OCI-LY3 (cell line): ENCODE data around the gene SCN1A.

Experiments used
- CTCF ChIP-seq: fragments of 200-600, 300-600 bp; sonication (generic); IDR thresholded peaks from 2 replicates; pipeline ENCODE4 v1.5.1; 2014; ENCODE audit warnings: antibody characterized with exemption, low read length, low read depth
- EZH2phosphoT487 ChIP-seq: fragments of 200-600 bp; shearing (Covaris generic); IDR thresholded peaks from 2 replicates; pipeline ENCODE4 v1.6.1; 2018; ENCODE audit warnings: antibody characterized with exemption, mixed run types, low read depth

DNA sequence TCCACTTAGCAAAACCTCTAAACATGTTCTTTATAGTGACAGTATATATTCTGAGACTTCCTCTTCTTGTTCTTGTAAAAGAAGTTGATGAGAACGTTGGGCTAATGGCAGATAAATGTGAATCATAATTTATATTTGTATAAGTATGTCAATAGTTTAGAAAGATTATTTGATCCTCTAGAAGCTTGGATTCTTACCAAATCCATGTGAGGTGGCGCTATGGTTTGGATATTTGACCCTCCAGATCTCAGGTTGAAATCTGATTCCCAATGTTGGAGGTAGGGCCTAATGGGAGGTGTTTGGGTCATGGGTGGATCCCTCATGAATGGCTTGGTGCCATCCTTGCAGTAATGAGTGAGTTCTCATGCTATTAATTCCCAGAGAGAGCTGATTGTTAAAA lies 29.8 kb upstream of the SCN1A start:
- no peak for TF ChIP-seq CTCF
- no peak for TF ChIP-seq EZH2phosphoT487
